Gastroesophageal sphincter (tissue), 3 donors: Measurements from ENCODE around the gene C7orf25.

ENCODE experiments used
- CTCF ChIP-seq, 4 experiments: fragments of 200-600 bp in 2 of 4; fragments of 450-650 bp in 2 of 4; sonication (generic) in 1 of 4; IDR thresholded peaks; one replicate each; pipeline ENCODE4 v1.5.1; 2017 to 2019; ENCODE audit warnings: antibody characterized with exemption in 4 of 4, mild to moderate bottlenecking in 2 of 4, moderate library complexity in 2 of 4
- POLR2AphosphoS5 ChIP-seq: sonication (generic); formaldehyde crosslinking; IDR thresholded peaks from one replicate; pipeline ENCODE4 v1.6.1; 2017; ENCODE audit warnings: antibody characterized with exemption

DNA sequence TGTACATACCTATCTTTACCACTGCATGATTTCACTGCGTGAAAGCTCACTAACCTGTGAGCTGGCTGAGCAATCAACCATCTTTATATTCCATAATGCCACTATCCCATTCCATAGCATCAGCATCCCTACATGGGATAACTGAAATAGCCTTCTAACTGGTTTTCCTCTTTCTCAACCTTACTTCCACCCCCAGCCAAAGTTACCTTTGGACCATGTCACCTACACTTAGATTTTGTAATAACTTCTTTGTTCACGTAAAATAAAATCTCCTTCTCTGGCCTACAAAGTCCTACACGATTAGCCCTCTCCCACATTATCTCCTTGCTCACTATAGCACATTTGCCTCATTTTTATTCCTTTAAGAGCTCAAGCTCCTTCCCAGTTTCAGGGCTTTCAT is 17.6 kb upstream of the C7orf25 start:
- no peak for TF ChIP-seq CTCF (IDR thresholded peaks at IDR 0.05)
- no peak for TF ChIP-seq POLR2AphosphoS5
